OCI-LY7 (cell line): ENCODE measurements around the gene CENPK.

Experiments
- CTCF ChIP-seq: fragments of 200-600 bp; sonication (generic); conservative IDR thresholded peaks from 2 replicates; pipeline ENCODE4 v1.5.1; 2014; ENCODE audit warnings: mild to moderate bottlenecking, antibody characterized with exemption, low read length, moderate library complexity, mixed read lengths
- EZH2phosphoT487 ChIP-seq: fragments of 200-600 bp; sonication (generic); IDR thresholded peaks from 2 replicates; pipeline ENCODE4 v1.6.1; 2018; ENCODE audit warnings: low read depth, borderline replicate concordance, mild to moderate bottlenecking, mixed run types, antibody characterized with exemption, low read length, moderate library complexity, mixed read lengths

GRCh38 chr5:65553941-65554340 is 9.0 kb downstream of the CENPK start:
- TF ChIP-seq CTCF = no peak
- no peak for TF ChIP-seq EZH2phosphoT487
